Kidney epithelial cell (primary cell): Measurements from ENCODE around the gene MTA1. TPM values are rescaled to one million over a fixed set of nuclear protein-coding genes. Genes with fewer than 3 reads are reported as not detected.

Source experiments
- DNase-seq: peaks from one replicate; pipeline ENCODE4 v3.0.0-alpha.2; 2010; ENCODE audit warnings: low read depth
- H3K27me3 ChIP-seq: 2 replicates; pipeline ENCODE4 v1.6.0; 2011; ENCODE audit warnings: low read length; ENCODE audit not compliant: control insufficient read depth, insufficient read depth
- H3K36me3 ChIP-seq: 2 replicates; pipeline ENCODE4 v1.5.1; 2011; ENCODE audit warnings: low read length; ENCODE audit not compliant: control insufficient read depth, insufficient read depth
- H3K4me3 ChIP-seq: 2 replicates; pipeline ENCODE4 v1.5.1; 2011; ENCODE audit warnings: low read depth, mild to moderate bottlenecking, control low read depth, low read length
- total RNA-seq: library from RNA; depleted of rRNA; stranded (reverse); fragments of >200 nt; gene quantifications from 2 replicates; pipeline ENCODE4 v1.2.3, GENCODE V29; 2015
- TF ChIP-seq, protein P1 (sequence below): IDR thresholded peaks from 2 replicates; pipeline ENCODE4 v1.5.1; 2011; ENCODE audit warnings: mild to moderate bottlenecking, moderate library complexity, low read length, control low read depth, inconsistent platforms; ENCODE audit not compliant: insufficient read depth, poor library complexity, severe bottlenecking

The MTA1 gene
- total RNA-seq, 1 donor from 2014 or later: 68.3 TPM

GRCh38 chr14:105467249-105467941 is 47.8 kb downstream of the MTA1 start:
- no peak for DNase-seq
- Histone ChIP-seq H3K27me3 (no peaks in the 10 kb centered on the region), H3K4me3 (no peak overlapping the region), H3K36me3 (no peaks in the 10 kb centered on the region)
- TF ChIP-seq, protein P1, sequence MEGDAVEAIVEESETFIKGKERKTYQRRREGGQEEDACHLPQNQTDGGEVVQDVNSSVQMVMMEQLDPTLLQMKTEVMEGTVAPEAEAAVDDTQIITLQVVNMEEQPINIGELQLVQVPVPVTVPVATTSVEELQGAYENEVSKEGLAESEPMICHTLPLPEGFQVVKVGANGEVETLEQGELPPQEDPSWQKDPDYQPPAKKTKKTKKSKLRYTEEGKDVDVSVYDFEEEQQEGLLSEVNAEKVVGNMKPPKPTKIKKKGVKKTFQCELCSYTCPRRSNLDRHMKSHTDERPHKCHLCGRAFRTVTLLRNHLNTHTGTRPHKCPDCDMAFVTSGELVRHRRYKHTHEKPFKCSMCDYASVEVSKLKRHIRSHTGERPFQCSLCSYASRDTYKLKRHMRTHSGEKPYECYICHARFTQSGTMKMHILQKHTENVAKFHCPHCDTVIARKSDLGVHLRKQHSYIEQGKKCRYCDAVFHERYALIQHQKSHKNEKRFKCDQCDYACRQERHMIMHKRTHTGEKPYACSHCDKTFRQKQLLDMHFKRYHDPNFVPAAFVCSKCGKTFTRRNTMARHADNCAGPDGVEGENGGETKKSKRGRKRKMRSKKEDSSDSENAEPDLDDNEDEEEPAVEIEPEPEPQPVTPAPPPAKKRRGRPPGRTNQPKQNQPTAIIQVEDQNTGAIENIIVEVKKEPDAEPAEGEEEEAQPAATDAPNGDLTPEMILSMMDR: no peak

- no peak for DNase-seq
- H3K36me3 ChIP-seq: no peaks in the 10 kb centered on the region
- TF ChIP-seq, protein P1: no peak
- H3K4me3 ChIP-seq: no peak overlapping the region
- no peaks in the 10 kb centered on the region for H3K27me3 ChIP-seq
Observed at GRCh38 chr14:105467942-105468471, 48.4 kb downstream of the MTA1 start.

DNA sequence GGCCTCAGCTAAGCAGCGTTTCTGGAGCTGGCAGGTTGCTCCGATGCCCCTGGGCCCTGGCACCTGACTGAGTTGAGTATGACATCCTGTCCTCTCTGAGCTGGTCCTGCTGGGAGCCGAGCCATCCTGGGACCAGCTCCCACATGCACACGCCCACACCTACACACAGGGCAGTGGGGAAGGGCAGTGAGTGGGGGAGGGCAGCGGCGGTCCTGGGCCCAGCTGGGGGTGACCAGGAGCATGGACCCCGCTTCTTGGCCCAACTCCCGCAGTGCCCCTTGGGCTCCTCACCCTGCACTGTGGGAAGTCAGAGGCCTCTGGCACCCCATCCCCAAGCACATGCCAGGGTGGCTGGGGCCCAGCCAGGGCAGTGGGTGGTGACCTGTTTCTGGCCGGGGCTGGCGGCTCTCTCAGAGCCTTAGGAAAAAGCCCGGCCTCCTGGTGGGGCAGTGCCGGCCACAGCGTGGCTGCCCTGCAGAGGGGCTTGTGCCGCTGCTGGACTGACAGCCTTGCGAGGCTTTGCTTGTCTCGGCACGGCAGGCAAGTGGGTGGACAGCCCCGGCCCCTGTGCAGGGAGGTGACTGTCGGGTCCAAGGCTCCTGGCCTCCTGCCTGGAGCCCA is 49.1 kb downstream of the MTA1 start:
- TF ChIP-seq, protein P1: no peak
- no peaks in the 10 kb centered on the region for H3K36me3 ChIP-seq
- H3K4me3 ChIP-seq: no peak overlapping the region
- no peak for DNase-seq
- H3K27me3 ChIP-seq: no peaks in the 10 kb centered on the region

DNA sequence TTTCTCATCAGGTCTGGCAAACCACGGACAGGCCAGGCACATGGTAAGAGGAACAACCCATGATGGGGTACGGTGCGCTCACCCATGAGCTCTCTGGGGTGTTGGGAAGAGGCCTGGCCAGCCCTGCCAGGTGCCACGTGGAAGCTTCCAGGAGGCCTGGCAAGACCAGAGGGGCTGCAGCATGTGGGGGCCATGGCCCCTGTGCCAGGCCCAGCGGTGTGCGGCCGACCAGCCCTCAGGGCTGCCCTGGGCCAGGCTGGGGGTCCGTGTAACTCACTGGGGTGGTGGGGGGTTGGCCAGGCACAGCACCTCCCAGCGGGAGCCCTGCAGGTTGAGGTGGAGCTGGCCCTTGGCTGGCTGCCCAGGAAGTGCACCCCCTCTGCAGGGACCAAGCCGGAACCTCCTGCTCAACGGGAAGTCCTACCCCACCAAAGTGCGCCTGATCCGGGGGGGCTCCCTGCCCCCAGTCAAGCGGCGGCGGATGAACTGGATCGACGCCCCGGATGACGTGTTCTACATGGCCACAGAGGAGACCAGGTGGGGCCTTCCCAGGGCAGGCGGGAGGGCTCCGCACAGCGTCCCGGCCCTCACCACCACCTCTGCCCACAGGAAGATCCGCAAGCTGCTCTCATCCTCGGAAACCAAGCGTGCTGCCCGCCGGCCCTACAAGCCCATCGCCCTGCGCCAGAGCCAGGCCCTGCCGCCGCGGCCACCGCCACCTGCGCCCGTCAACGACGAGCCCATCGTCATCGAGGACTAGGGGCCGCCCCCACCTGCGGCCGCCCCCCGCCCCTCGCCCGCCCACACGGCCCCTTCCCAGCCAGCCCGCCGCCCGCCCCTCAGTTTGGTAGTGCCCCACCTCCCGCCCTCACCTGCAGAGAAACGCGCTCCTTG is 50.1 kb downstream of the MTA1 start:
- Histone ChIP-seq H3K36me3 (no peaks in the 10 kb centered on the region), H3K27me3 (no peaks in the 10 kb centered on the region), H3K4me3 (no peak overlapping the region)
- no peak for DNase-seq
- TF ChIP-seq, protein P1: no peak

DNA sequence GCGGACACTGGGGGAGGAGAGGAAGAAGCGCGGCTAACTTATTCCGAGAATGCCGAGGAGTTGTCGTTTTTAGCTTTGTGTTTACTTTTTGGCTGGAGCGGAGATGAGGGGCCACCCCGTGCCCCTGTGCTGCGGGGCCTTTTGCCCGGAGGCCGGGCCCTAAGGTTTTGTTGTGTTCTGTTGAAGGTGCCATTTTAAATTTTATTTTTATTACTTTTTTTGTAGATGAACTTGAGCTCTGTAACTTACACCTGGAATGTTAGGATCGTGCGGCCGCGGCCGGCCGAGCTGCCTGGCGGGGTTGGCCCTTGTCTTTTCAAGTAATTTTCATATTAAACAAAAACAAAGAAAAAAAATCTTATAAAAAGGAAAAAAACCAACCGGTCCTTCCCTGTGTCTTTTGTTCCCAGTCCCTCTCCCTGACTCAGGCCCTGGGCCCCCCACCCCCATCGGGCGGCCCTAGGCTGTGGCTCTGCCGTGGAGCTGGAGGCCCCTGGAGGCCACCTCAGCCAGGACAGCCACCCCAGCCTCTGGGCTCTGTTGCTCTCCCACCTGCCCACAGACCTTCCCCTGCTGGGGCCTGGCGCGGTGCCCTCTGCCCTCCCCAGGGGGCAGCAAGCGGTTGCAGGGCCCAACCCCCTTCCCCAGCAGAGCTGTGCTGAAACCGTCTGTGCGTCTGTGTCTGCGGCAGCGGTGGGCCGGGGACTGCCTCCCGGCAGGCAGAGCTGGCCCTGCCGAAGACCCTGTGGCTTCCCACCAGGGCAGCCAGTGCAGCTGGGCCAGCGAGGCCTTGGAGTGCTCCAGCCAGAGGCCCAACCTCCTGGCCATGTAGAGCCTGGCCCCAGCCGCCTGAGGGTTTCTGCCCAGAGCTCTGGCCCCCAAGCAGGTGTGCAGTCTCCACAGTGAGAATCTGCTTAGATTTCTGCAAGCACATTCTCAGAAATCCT is 51.0 kb downstream of the MTA1 start:
- Histone ChIP-seq H3K27me3 (no peaks in the 10 kb centered on the region), H3K4me3 (no peak overlapping the region), H3K36me3 (no peaks in the 10 kb centered on the region)
- TF ChIP-seq, protein P1: no peak
- no peak for DNase-seq
